Prostate gland (tissue), 2 donors: ENCODE results near the gene LENG1. TPM values are rescaled to one million over a fixed set of nuclear protein-coding genes. Genes with fewer than 3 reads are reported as not detected.

Experiments
- DNase-seq: peaks from one replicate; pipeline ENCODE4 v3.0.0-alpha.2; 2019; ENCODE audit warnings: low spot score
- H3K27ac ChIP-seq, 2 donors: fragments of 200-600 bp; sonication (generic); 2 replicates each; pipeline ENCODE4 v1.5.1; 2017 to 2019
- H3K27me3 ChIP-seq: fragments of 200-600 bp; sonication (generic); replicated peaks from 2 replicates; pipeline ENCODE4 v1.5.1; 2019; ENCODE audit not compliant: insufficient read depth
- H3K36me3 ChIP-seq, 2 donors: fragments of 200-600 bp; sonication (generic); 1 replicate in 1 of 2; 2 replicates in 1 of 2; pipeline versions ENCODE4 v1.5.1 to v1.8.1; 2017 to 2019
- H3K4me1 ChIP-seq: fragments of 200-600 bp; sonication (generic); replicated peaks from 2 replicates; pipeline ENCODE4 v1.5.1; 2019
- H3K4me3 ChIP-seq, 2 donors: fragments of 200-600 bp; sonication (generic); 2 replicates each; pipeline ENCODE4 v1.5.1; 2017 to 2019
- H3K9me3 ChIP-seq: fragments of 200-600 bp; sonication (generic); 2 replicates; pipeline ENCODE4 v1.5.1; 2017
- POLR2A ChIP-seq: fragments of 450-650 bp; IDR thresholded peaks from one replicate; pipeline ENCODE4 v1.6.1; 2016; ENCODE audit warnings: antibody characterized with exemption, mild to moderate bottlenecking
- POLR2AphosphoS5 ChIP-seq: sonication (generic); formaldehyde crosslinking; IDR thresholded peaks from one replicate; pipeline ENCODE4 v1.6.1; 2017; ENCODE audit warnings: antibody characterized with exemption
- WGBS: methylation state at CpG from one replicate; pipeline ENCODE4 v1.1.5; 2018; 5-methylcytosine and 5-hydroxymethylcytosine counted together
- intact Hi-C: fragments of 100-400 bp; cut with DNase I; formaldehyde crosslinking; loops from one replicate; pipeline ENCODE4 v1.14.2; 2022
- total RNA-seq, 2 donors: library from RNA; depleted of rRNA; stranded (reverse); fragments of >200 nt; gene quantifications; one replicate each; pipeline ENCODE4 v1.1.0, GENCODE V29; 2016
- TF ChIP-seq, protein P1 (sequence below), 4 experiments: fragments of 200-600 bp in 2 of 4; fragments of 450-650 bp in 2 of 4; sonication (generic) in 2 of 4; IDR thresholded peaks; 1 replicate in 3 of 4; 2 replicates in 1 of 4; pipeline ENCODE4 v1.5.1; 2016 to 2019; ENCODE audit warnings: antibody characterized with exemption in 4 of 4, mild to moderate bottlenecking in 2 of 4, moderate library complexity in 2 of 4

The LENG1 gene
- total RNA-seq, 2 donors from 2014 or later, result 7.6 to 14.7 TPM

DNA sequence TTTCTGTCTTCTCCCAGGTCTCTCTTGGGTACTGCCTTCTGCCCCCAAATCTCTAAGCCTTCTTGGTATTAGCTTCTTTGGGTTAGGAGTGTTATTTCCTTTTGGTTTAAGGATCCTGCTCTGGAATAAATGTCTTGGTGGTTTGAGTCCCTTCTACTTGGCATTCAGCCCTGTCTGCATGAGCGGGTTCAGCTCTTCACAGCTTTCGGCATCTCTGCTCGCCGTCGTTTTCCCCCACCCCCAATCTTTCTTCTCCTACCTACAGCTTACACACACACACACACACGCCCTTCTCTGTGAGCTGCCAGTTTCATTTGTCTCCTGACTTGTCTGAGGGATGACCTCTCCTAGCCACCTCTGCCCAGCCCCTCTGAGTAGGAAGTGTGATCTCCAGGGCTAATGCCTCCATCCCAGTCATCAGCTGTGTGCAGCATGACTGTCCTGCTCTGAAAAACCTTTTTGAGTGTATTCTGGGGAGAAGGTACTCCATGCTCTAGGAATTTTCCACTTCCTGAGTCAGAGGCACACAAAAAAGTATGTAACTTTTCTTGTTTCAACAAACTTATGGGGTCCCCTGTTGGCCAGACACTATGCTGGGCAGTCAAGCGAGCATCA lies 17.2 kb downstream of the LENG1 start:
- intact Hi-C loops, result no loop called here
- DNase-seq, result no peak
- Histone ChIP-seq H3K36me3 (peaks cover 26 to 45% of the 10 kb centered on the region in 2 donors), H3K4me1 (peaks cover 7% of the 10 kb centered on the region), H3K27ac (no peak overlapping the region), H3K27me3 (no peaks in the 10 kb centered on the region), H3K9me3 (no peaks in the 10 kb centered on the region), H3K4me3 (no peak overlapping the region)
- WGBS, result 84% methylated on average over 7 of the region's 7 CpGs
- TF ChIP-seq, protein P1, sequence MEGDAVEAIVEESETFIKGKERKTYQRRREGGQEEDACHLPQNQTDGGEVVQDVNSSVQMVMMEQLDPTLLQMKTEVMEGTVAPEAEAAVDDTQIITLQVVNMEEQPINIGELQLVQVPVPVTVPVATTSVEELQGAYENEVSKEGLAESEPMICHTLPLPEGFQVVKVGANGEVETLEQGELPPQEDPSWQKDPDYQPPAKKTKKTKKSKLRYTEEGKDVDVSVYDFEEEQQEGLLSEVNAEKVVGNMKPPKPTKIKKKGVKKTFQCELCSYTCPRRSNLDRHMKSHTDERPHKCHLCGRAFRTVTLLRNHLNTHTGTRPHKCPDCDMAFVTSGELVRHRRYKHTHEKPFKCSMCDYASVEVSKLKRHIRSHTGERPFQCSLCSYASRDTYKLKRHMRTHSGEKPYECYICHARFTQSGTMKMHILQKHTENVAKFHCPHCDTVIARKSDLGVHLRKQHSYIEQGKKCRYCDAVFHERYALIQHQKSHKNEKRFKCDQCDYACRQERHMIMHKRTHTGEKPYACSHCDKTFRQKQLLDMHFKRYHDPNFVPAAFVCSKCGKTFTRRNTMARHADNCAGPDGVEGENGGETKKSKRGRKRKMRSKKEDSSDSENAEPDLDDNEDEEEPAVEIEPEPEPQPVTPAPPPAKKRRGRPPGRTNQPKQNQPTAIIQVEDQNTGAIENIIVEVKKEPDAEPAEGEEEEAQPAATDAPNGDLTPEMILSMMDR (IDR thresholded peaks at IDR 0.05), result no peak
- TF ChIP-seq POLR2AphosphoS5 (no peak), POLR2A (no peak)

DNA sequence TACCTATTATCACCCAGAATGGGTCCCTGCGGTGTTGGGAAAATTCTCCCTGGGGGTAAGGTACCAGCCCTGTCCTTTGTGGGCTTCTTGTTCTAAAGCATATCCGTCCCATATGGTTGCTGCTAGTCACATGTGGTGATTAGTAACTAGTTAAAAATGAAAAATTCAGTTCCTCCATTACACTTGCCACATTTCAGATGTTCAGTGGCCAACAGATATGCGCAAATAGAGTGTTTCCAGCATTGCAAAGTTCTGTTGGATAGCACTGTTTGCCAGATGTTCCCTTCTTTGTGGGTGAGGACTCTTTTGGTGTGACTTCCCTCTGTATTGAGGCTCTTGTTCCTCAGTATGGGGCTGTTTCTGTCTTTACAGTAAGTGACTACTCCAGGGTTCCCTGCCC lies 18.2 kb downstream of the LENG1 start:
- no peak for TF ChIP-seq POLR2AphosphoS5
- TF ChIP-seq, protein P1 (IDR thresholded peaks at IDR 0.05), result no peak
- no peak for TF ChIP-seq POLR2A
- Histone ChIP-seq H3K4me3 (no peak overlapping the region), H3K4me1 (peaks cover 7% of the 10 kb centered on the region), H3K27ac (no peak overlapping the region), H3K27me3 (no peaks in the 10 kb centered on the region), H3K9me3 (no peaks in the 10 kb centered on the region), H3K36me3 (peaks cover 20 to 36% of the 10 kb centered on the region in 2 donors)
- DNase-seq, result no peak
- intact Hi-C loops, result no loop called here
- WGBS, result 81% methylated on average over 3 of the region's 3 CpGs

DNA sequence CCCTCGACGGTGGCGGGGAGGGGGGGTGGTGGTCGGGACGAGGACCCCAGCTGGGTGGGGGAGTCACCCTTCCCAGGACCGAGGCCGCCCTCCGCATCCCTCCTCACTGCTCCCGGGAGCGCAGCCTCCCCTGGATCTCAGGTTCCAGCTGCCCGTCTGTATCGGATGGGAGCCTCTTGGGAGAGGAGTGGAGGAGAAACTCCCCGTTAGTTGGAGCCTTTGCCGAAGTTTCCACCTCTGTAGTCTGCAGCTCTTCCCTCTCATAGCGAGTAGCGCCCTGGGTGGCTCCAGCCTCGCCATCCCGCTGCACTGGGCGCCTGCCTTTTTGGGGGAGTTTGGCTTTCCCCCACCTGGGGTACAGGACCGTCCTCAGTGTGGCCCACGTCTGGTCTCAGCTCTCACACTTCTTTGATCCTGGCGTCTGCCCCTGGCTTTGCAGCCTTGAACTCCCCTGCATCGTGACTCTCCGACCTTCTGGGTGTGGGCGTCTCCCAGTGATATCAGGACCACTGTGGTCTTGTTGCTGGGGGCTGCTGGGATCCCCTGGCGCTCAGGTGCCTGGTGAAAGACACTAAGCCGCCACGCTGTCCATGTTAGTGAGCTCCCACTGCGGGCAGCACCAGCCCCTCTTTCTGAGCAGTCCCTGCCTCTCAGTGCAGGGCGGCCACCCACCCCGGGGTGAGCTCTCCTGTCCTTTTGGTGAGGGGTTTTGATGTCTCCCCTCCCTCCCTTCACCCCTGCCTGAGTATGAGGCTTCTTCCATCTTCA lies 20.8 kb downstream of the LENG1 start:
- intact Hi-C loops, result loop anchor here (10.0 kb wide), 1 partner anchor 274 kb away; the partner anchor contains the start of gene MYADM
- H3K27me3 ChIP-seq, result no peaks in the 10 kb centered on the region
- 17% methylated on average over 29 of the region's 31 CpGs for WGBS
- no peak for DNase-seq
- peak overlapping the region; percentile 94 to 99 for H3K4me3 ChIP-seq
- H3K4me1 ChIP-seq, result peaks cover 7% of the 10 kb centered on the region
- peak overlapping the region; percentile 92 to 97 for H3K27ac ChIP-seq
- H3K36me3 ChIP-seq, result peaks cover 9 to 10% of the 10 kb centered on the region in 2 donors
- TF ChIP-seq, protein P1 (IDR thresholded peaks at IDR 0.05), result no peak
- TF ChIP-seq POLR2AphosphoS5, result no peak
- TF ChIP-seq POLR2A, result no peak
- H3K9me3 ChIP-seq, result no peaks in the 10 kb centered on the region

DNA sequence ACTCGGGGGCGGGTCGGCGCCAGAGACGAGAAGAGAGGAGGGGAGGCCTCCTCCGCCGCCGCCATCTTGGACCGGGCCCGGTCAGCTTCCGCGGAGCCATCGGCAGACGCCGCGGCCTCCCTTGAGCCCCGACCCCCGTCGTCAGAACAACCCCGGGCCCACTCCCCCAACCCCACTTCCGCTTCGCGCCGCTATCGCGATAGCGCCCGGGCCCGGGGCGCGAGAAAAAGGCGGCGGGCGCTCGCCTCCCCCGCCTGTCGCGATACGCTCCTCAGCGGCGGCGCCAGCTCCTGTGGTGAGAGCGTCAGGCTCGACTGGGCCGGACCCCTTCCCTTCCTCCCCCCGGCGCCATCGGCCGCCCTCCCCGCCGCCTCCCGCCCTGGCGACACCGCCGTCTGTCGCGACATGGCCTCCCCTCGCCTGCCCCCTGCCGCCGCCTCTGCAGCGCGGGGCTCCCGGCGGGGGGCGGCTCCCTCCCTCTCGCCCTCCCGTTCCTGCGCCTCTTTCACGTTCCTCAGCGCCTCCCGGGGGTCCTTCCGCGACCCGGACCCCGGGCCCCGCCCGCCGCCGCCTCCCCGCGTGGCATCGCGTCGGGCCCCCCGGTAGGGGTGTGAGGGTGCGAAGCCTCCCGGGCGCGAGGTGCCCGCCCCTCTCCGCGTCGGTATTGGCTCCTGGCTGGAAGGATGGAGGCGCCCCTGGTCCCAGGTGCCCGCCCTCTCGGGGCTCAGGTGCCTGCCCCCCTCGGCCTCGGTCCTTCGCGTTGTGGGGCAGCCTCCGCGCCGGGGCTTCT lies 21.6 kb downstream of the LENG1 start, which contains the start of gene CNOT3:
TSS of gene CNOT3 (plus strand) at position 64 of the 790 bp plus-strand sequence. CDS start 5,217 bp downstream, outside the sequence.
- H3K27me3 ChIP-seq, result no peaks in the 10 kb centered on the region
- peaks cover 7% of the 10 kb centered on the region for H3K4me1 ChIP-seq
- DNase-seq, result no peak
- peak; percentile 94 for TF ChIP-seq POLR2A
- TF ChIP-seq, protein P1 (IDR thresholded peaks at IDR 0.05), result no peak
- peak within 1 kb of the TSS; percentile 94 to 99 for H3K4me3 ChIP-seq
- peak within 1 kb of the TSS; percentile 92 to 97 for H3K27ac ChIP-seq
- no peaks in the 10 kb centered on the region for H3K9me3 ChIP-seq
- H3K36me3 ChIP-seq, result peaks cover 3 to 5% of the 10 kb centered on the region in 2 donors
- WGBS, result under 1% methylated on average over 85 of the region's 103 CpGs
- intact Hi-C loops, result loop anchor here (2.0 to 10.0 kb wide), 2 partner anchors 21 to 273 kb away; partner anchors contain the start of genes LENG1 and MYADM
